B cell (primary cell): ENCODE measurements around the gene PXK.

Experiments
- CTCF ChIP-seq: fragments of 200-600 bp; IDR thresholded peaks from one replicate; pipeline ENCODE4 v1.8.0; 2022; ENCODE audit warnings: antibody characterized with exemption, mild to moderate bottlenecking
- EZH2 ChIP-seq: IDR thresholded peaks from 2 replicates; pipeline ENCODE4 v1.6.1; 2012; ENCODE audit warnings: borderline replicate concordance, low read depth, mild to moderate bottlenecking, moderate library complexity, low read length; ENCODE audit not compliant: insufficient read depth, poor library complexity, severe bottlenecking

DNA sequence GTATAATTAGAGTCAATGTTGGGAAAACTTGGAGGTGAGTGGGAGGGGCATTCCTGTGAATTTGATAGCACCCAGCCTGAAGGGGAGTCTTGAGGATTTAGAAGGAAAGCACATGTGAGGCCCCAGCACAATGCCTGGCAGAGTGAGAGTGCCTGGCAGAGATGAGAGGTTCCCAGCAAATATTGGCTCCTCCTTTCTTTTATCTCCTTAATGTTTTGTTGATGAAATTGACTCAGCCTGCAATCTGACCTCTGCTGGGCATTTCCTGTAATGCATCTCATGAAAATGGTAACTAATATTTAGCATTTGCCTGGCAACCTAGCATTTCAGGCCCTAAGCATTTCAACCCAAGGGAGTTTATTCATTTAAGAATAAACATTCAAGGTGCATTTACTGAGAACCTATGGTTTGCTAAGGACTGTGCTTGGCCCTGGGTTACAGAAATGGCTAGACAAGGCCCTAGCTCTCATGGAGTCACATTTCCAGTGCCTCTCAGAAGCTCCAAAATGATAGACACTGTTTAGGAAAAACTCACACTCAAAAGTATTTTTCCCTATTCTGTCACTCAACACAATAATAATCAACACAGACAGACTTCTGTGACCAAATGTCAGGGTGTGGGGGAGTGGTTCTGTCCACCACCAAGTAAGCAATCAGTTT is 82.0 kb downstream of the PXK start:
- peak; percentile 77 for TF ChIP-seq CTCF
- no peak for TF ChIP-seq EZH2
